Hindlimb muscle (tissue), 1 donor: ENCODE results near the gene HNRNPDL. TPM values are rescaled to one million over a fixed set of nuclear protein-coding genes. Genes with fewer than 3 reads are reported as not detected.

ENCODE experiments used
- DNase-seq: peaks from one replicate; pipeline ENCODE4 v3.0.0-alpha.2; 2013
- polyA plus RNA-seq: library from polyadenylated mRNA; unstranded; fragments of 120-200 nt; gene quantifications from one replicate; pipeline ENCODE4 v1.2.1, GENCODE V29; 2013; ENCODE audit not compliant: insufficient read length

Gene HNRNPDL
- polyA plus RNA-seq, 1 donor: 337 TPM

DNA sequence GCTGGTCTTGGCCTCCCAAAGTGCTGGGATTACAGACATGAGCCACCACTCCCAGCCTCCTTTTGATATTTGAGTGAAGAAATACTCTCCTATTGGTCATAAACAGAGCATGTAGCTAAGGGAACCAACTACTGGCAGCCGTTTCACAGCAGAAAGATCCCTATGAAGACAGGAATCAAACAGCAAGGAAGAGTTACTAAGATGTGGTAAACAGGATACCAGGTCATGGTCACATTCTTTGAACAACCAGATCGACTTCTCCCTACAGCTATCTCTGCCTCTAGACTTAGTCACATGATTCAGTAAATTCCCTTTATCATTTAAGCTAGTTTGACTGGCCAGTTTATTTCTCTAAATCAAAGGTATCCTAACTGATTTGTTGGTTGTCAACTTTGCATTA, 47.5 kb downstream of the HNRNPDL start:
- DNase-seq: no peak

DNA sequence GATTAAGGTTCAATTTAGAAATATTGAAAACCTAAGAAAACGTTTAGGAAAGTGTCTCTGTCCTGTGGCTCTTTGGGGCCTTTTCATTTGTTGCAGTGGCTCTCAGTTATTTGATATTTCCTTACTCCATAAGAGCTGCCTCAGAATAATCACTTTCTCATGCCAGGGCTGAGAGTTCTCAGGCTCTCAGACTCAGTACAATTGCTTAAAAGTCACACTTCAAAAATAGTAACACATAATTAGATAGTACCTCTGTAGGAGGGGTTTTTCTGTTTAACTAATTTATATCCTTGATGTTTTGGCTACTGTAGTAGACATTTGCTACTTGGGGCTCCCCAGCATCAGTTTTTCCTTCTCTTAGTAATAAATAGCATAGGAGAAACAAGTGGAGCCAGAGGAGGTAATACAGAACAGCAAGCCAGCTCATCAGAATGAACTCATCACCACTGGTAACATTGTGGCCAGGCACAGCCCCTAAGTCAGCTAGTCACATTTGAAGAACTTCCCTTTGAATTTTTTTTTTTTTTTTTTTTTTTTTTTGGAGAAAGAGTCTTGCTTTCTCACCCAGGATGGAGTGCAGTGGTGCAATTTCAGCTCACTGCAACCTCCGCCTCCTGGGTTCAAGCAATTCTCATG, 48.5 kb downstream of the HNRNPDL start:
- no peak for DNase-seq

DNA sequence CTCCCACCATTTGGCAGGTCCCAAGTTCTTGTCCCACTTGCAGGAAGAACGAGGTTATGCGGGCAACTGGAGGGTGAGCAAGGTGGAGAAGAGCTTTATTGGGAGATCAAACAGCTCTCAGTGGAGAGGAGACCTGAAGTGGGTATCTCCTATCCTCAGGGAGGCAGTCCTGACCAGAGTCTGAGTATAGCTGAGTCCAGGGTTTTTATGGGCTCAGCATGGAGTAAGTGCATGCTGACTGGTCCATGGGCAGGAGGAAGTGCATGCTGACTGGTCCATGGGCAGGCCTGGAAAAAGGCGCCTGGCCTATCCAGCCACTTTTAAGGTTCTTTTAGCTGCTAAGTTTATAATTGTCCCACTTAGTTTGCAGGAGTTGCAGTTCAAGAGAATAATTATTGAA, 49.0 kb downstream of the HNRNPDL start:
- no peak for DNase-seq

DNA sequence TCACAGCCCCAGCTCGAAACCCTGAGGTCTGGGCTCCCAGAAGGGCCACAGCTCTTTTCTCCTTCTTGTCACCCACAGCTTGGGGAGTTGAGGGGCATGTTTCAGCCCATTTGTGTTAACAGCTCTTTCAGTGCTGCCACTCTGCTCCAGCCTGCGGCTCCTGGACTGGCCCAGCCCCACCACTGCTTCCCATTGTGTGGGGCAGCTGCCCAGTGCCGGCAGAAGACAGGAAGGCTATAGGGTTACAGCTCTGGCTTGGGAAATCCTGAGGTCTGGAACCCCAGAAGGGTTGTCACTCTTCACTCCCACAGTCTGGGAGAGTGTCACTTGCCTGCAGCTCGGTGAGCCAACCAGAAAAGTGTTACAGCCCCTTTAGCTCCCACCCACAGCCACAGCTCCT, 49.4 kb downstream of the HNRNPDL start:
- no peak for DNase-seq

DNA sequence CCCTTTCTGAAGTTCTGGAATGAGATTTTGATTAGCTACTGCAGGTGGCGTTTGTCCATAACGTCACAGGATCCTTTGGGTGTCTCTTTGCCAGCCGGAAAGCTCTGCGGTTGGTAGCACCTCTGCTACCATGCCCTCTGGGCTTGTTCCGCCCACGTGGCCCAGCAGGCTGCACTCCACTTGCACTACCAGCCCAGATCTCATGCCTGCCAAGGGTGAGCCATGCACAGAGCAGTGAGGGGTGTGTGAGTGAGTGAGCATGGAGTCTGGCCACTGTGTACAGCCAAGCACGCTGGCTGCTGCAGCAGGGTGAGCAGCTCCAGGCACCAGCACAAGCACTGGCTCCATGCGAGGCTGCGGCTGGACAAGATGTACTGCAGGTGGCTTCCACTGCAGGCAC, 49.9 kb downstream of the HNRNPDL start:
- no peak for DNase-seq

DNA sequence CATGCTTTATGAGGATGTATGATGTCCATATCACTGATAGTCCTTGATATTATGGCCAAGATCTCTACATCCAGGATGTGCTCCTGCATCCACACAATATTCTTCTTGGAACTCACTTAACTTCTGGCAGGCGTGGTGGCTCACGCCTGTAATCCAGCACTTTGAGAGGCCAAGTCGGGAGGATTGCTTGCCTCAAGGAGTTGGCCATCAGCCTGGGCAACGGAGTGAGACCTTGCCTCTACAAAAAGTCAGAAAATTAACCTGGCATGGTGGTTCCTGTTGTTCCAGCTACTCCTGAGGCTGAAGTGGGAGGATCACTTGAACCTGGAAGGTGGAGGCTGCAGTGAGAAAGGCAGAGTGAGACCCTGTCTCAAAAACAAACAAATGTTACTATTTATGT, 54.2 kb downstream of the HNRNPDL start:
- no peak for DNase-seq

DNA sequence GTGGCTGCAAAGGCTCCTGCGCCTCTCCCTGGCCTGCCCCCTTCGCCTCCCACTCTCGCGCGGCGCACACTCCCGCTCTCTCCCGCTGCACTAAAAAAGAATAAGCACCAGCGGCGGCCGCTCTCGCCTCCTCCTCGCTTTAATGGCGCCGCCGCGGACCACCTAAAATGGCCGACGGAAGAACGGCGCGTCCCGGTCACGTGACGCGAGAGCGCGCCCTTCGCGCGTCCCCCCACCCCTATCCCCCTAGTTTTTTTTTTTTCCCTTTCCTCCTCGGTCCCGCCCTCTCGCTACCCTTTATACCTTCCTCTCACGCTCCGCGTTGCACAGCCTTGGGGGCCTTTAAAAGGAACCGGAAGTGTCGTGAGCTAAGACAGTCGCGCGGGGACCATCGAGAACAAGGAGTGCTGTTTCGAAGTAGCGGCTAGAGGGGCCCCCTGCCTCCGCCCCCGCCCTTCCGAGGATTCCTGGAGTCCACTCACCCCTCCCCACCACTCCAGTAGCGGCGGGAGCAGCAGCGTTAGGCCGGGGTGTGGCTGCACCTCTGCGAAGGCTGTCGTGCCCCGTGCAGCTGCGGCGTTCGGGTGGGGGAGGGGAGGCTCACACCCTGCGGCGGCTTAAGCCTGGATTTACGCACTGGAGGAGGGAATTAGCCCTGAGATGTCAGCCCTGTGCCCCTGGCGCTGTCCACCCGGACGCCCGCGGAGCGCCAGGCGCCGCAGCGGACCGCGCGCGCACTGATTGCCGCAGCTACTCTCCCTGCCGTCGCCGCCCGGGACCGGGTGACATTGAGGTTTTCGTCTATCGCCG, 56.2 kb downstream of the HNRNPDL start, which contains the start of gene HNRNPD:
Gene HNRNPD (minus strand): TSS at position 176 of the 810 bp plus-strand sequence. CDS start 313 bp downstream, outside the sequence.
- DNase-seq: peak; percentile 99

DNA sequence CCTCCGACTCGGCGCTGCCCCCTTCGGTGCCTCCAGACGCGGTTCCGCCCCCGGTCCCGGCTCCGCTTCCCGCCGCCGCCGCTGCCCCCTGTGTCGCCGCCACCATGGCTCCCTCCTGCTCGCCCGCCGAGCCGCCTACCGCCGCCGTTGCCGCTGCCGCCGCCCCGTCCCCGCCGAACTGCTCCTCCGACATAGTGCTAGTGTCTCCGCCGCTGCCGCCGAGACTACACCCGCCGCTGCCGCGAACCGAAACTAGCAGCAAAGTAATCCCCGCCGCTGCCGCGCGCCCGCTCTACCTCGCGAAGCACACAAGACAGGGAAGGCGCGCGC, 56.8 kb downstream of the HNRNPDL start:
- DNase-seq: no peak

Other genes with a start within 250 kb of the HNRNPDL start
- gene HNRNPD, start 56.5 kb downstream of the HNRNPDL start, polyA plus RNA-seq: 277 TPM
- 26.2 TPM for gene ENOPH1, start 128 bp upstream of the HNRNPDL start, polyA plus RNA-seq
- gene TMEM150C, start 131.5 kb upstream of the HNRNPDL start, polyA plus RNA-seq: 3.5 TPM